H9 (cell line): ENCODE measurements around the gene RNGTT. TPM values are rescaled to one million over a fixed set of nuclear protein-coding genes. Genes with fewer than 3 reads are reported as not detected.

ENCODE experiments used
- DNase-seq: peaks from one replicate; pipeline ENCODE4 v3.0.0-alpha.2; 2017
- H2AFZ ChIP-seq: one replicate; pipeline ENCODE4 v1.6.1; 2013; ENCODE audit warnings: mild to moderate bottlenecking, low read length, control low read depth, moderate library complexity
- H2AK5ac ChIP-seq: 2 replicates; pipeline ENCODE4 v1.6.1; 2013; ENCODE audit warnings: low read length, control low read depth, mixed read lengths; ENCODE audit not compliant: insufficient read length
- H2BK120ac ChIP-seq: one replicate; pipeline ENCODE4 v1.6.1; 2013; ENCODE audit warnings: low read depth, mild to moderate bottlenecking, low read length, control low read depth, inconsistent platforms; ENCODE audit not compliant: poor library complexity, severe bottlenecking
- H2BK12ac ChIP-seq: 2 replicates; pipeline ENCODE4 v1.6.1; 2013; ENCODE audit warnings: low read length, control low read depth, mixed read lengths, low read depth; ENCODE audit not compliant: insufficient read length
- H2BK15ac ChIP-seq: 2 replicates; pipeline ENCODE4 v1.6.1; 2013; ENCODE audit warnings: low read depth, low read length, control low read depth
- H2BK20ac ChIP-seq: one replicate; pipeline ENCODE4 v1.6.1; 2013; ENCODE audit warnings: low read depth, mild to moderate bottlenecking, low read length, control low read depth, inconsistent platforms; ENCODE audit not compliant: poor library complexity, severe bottlenecking
- H2BK5ac ChIP-seq: 2 replicates; pipeline ENCODE4 v1.6.1; 2013; ENCODE audit warnings: low read length, control low read depth, mixed read lengths; ENCODE audit not compliant: insufficient read length
- H3K14ac ChIP-seq: 2 replicates; pipeline ENCODE4 v1.6.1; 2013; ENCODE audit warnings: low read length, control low read depth; ENCODE audit not compliant: insufficient read depth
- H3K18ac ChIP-seq: 2 replicates; pipeline ENCODE4 v1.6.1; 2013; ENCODE audit warnings: low read depth, mild to moderate bottlenecking, mixed read lengths, low read length, control low read depth; ENCODE audit not compliant: insufficient read length
- H3K23ac ChIP-seq: 2 replicates; pipeline ENCODE4 v1.6.1; 2013; ENCODE audit warnings: low read length, control low read depth, mixed read lengths, low read depth; ENCODE audit not compliant: insufficient read length
- H3K23me2 ChIP-seq: 2 replicates; pipeline ENCODE4 v1.6.1; 2013; ENCODE audit warnings: low read depth, mild to moderate bottlenecking, mixed read lengths, low read length, control low read depth; ENCODE audit not compliant: insufficient read length, poor library complexity, severe bottlenecking
- H3K27ac ChIP-seq: 2 replicates; pipeline ENCODE4 v1.5.1; 2013; ENCODE audit warnings: low read length, control low read depth, mixed read lengths, low read depth; ENCODE audit not compliant: insufficient read length
- H3K27me3 ChIP-seq: 2 replicates; pipeline ENCODE4 v1.6.1; 2013; ENCODE audit warnings: low read length, control low read depth, inconsistent platforms; ENCODE audit not compliant: insufficient read depth
- H3K4ac ChIP-seq: 2 replicates; pipeline ENCODE4 v1.6.1; 2013; ENCODE audit warnings: low read depth, mild to moderate bottlenecking, control low read depth, inconsistent platforms, low read length, moderate library complexity
- H3K4me1 ChIP-seq: 2 replicates; pipeline ENCODE4 v1.6.1; 2013; ENCODE audit warnings: low read length, control low read depth, inconsistent platforms; ENCODE audit not compliant: insufficient read depth
- H3K4me2 ChIP-seq: 2 replicates; pipeline ENCODE4 v1.6.1; 2013; ENCODE audit warnings: low read length, control low read depth, mixed read lengths; ENCODE audit not compliant: insufficient read length, insufficient read depth
- H3K56ac ChIP-seq: 2 replicates; pipeline ENCODE4 v1.6.1; 2013; ENCODE audit warnings: low read depth, mild to moderate bottlenecking, mixed read lengths, low read length, control low read depth; ENCODE audit not compliant: insufficient read length
- H3K79me1 ChIP-seq: 2 replicates; pipeline ENCODE4 v1.6.1; 2013; ENCODE audit warnings: low read depth, mild to moderate bottlenecking, moderate library complexity, low read length, control low read depth, inconsistent platforms; ENCODE audit not compliant: insufficient read depth, poor library complexity, severe bottlenecking
- H3K79me2 ChIP-seq: 2 replicates; pipeline ENCODE4 v1.6.1; 2013; ENCODE audit warnings: low read length, control low read depth, inconsistent platforms; ENCODE audit not compliant: insufficient read depth
- H3K9ac ChIP-seq: 2 replicates; pipeline ENCODE4 v1.6.1; 2013; ENCODE audit warnings: low read length, control low read depth, mixed read lengths; ENCODE audit not compliant: insufficient read length; ENCODE audit errors: extremely low read depth
- H3K9me3 ChIP-seq: one replicate; pipeline ENCODE4 v1.6.1; 2013; ENCODE audit warnings: low read depth, low read length, inconsistent platforms; ENCODE audit not compliant: control insufficient read depth
- H3T11ph ChIP-seq: one replicate; pipeline ENCODE4 v1.6.1; 2013; ENCODE audit warnings: mild to moderate bottlenecking, low read length, control low read depth, inconsistent platforms
- H4K20me1 ChIP-seq: one replicate; pipeline ENCODE4 v1.6.1; 2013; ENCODE audit not compliant: control insufficient read depth, insufficient read length, insufficient read depth
- H4K5ac ChIP-seq: 2 replicates; pipeline ENCODE4 v1.6.1; 2013; ENCODE audit warnings: low read depth, mild to moderate bottlenecking, mixed read lengths, low read length, control low read depth; ENCODE audit not compliant: insufficient read length
- H4K8ac ChIP-seq: replicated peaks from 2 replicates; pipeline ENCODE4 v1.6.1; 2013; ENCODE audit warnings: low read length, control low read depth, mixed read lengths, low read depth; ENCODE audit not compliant: insufficient read length
- H4K91ac ChIP-seq: 2 replicates; pipeline ENCODE4 v1.6.1; 2013; ENCODE audit warnings: low read depth, mild to moderate bottlenecking, moderate library complexity, mixed read lengths, low read length, control low read depth; ENCODE audit not compliant: insufficient read length
- H3K27ac Mint-ChIP-seq, 3 experiments: 2 replicates in 2 of 3; 3 replicates in 1 of 3; pipeline ENCODE4 v1.8.0; 2020 to 2021; ENCODE audit warnings: mixed read lengths in 3 of 3, mild to moderate bottlenecking in 1 of 3, moderate library complexity in 1 of 3
- H3K27me3 Mint-ChIP-seq: 2 replicates; pipeline ENCODE4 v1.8.0; 2021; ENCODE audit warnings: low read depth, mild to moderate bottlenecking, moderate library complexity, mixed read lengths
- H3K36me3 Mint-ChIP-seq, 3 experiments: 2 replicates in 2 of 3; 3 replicates in 1 of 3; pipeline ENCODE4 v1.8.0; 2020 to 2021; ENCODE audit warnings: low read depth in 3 of 3, mixed read lengths in 3 of 3; ENCODE audit not compliant: insufficient read depth in 1 of 3
- H3K4me1 Mint-ChIP-seq, 2 experiments: 2 replicates each; pipeline ENCODE4 v1.8.0; 2020; ENCODE audit warnings: mixed read lengths in 2 of 2
- H3K4me3 Mint-ChIP-seq, 2 experiments: 2 replicates in 1 of 2; 3 replicates in 1 of 2; pipeline ENCODE4 v1.8.0; 2020 to 2021; ENCODE audit warnings: mild to moderate bottlenecking in 2 of 2, mixed read lengths in 2 of 2, moderate library complexity in 1 of 2
- H3K9me3 Mint-ChIP-seq, 2 experiments: 2 replicates in 1 of 2; 3 replicates in 1 of 2; pipeline ENCODE4 v1.8.0; 2020; ENCODE audit warnings: mild to moderate bottlenecking in 2 of 2, mixed read lengths in 2 of 2, moderate library complexity in 1 of 2
- CTCF ChIP-seq: fragments of 200-600 bp; sonication (generic); conservative IDR thresholded peaks from 3 replicates; pipeline ENCODE4 v1.8.0; 2021; ENCODE audit warnings: antibody characterized with exemption, mild to moderate bottlenecking
- WGBS: extraction: QIAGEN DNeasy Blood & Tissue Kit; methylation state at CpG from one replicate; pipeline ENCODE4 v1.1.7; 2013; ENCODE audit warnings: missing lambda C conversion rate, low lambda C conversion rate, mixed read lengths; ENCODE audit not compliant: insufficient read length; ENCODE audit errors: extremely low coverage; 5-methylcytosine and 5-hydroxymethylcytosine counted together
- total RNA-seq: library from RNA; stranded (reverse); gene quantifications from 2 replicates; pipeline ENCODE4 v1.2.1, GENCODE V29; 2021

Gene RNGTT
- total RNA-seq, 1 experiment from 2014 or later = 20.5 TPM

DNA sequence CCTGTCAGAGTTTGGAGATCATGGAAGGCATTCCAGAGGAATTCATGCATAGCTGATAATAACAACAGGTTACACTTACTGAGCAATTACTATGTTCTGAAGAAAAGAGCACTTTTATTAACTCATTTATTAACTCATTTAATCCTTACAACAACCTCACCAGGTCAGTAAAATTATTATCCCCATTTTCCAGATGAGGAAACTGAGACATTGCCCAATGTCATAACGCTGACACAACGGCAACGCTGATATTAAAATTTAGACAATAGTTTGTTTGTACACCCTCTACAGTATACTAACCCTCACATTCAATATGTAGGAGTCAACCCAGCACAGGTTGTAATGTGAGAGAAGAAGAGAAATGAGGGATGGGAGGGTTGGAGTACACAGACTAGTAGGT is 105.0 kb downstream of the RNGTT start:
- no CpG with 5 or more reads among the region's 3 CpGs for WGBS
- Mint-ChIP-seq H3K4me1 (no peaks in the 10 kb centered on the region), H3K36me3 (peaks cover 0 to 5% (median 0%) of the 10 kb centered on the region in 3 experiments; a peak in 1 of 7 replicates), H3K27me3 (no peaks in the 10 kb centered on the region), H3K9me3 (no peaks in the 10 kb centered on the region), H3K27ac (no peak overlapping the region), H3K4me3 (no peak overlapping the region)
- H3K56ac ChIP-seq = no peak overlapping the region
- H2AK5ac ChIP-seq = no peak overlapping the region
- H3K27me3 ChIP-seq = no peaks in the 10 kb centered on the region
- H4K91ac ChIP-seq = no peak overlapping the region
- no peak overlapping the region for H2BK15ac ChIP-seq
- no peaks in the 10 kb centered on the region for H4K20me1 ChIP-seq
- TF ChIP-seq CTCF = no peak
- H2AFZ ChIP-seq = no peak overlapping the region
- no peaks in the 10 kb centered on the region for H3K23me2 ChIP-seq
- H3K14ac ChIP-seq = no peak overlapping the region
- H3K4ac ChIP-seq = no peak overlapping the region
- H3K27ac ChIP-seq = no peak overlapping the region
- no peak overlapping the region for H4K5ac ChIP-seq
- H3K4me2 ChIP-seq = no peak overlapping the region
- H3K4me1 ChIP-seq = no peaks in the 10 kb centered on the region
- no peak overlapping the region for H2BK12ac ChIP-seq
- H4K8ac ChIP-seq = no peak overlapping the region
- no peaks in the 10 kb centered on the region; the same call in 1 of the 2 replicates for H3K79me2 ChIP-seq
- no peak overlapping the region for H3T11ph ChIP-seq
- no peaks in the 10 kb centered on the region for H3K79me1 ChIP-seq
- no peak overlapping the region for H3K23ac ChIP-seq
- no peak overlapping the region for H2BK120ac ChIP-seq
- H3K9ac ChIP-seq = no peak overlapping the region
- H2BK5ac ChIP-seq = no peak overlapping the region
- no peaks in the 10 kb centered on the region for H3K9me3 ChIP-seq
- no peak for DNase-seq
- H3K18ac ChIP-seq = no peak overlapping the region
- no peak overlapping the region for H2BK20ac ChIP-seq
